Coronary artery (tissue), 2 donors: ENCODE results near the gene MRPS25.
A peak's percentile ranks its signal among the peaks of the same experiment; 100 is the strongest.

Experiments
- DNase-seq: peaks from one replicate; pipeline ENCODE4 v3.0.0-alpha.2; 2017; ENCODE audit warnings: low spot score
- H3K27ac ChIP-seq, 2 donors: fragments of 200-600 bp; sonication (generic); one replicate each; pipeline ENCODE4 v1.5.1; 2016 to 2019
- H3K4me3 ChIP-seq: fragments of 200-600 bp; sonication (generic); 2 replicates; pipeline ENCODE4 v1.5.1; 2016; ENCODE audit warnings: mild to moderate bottlenecking, moderate library complexity
- TF ChIP-seq, protein P1 (sequence below): fragments of 200-600 bp; sonication (generic); IDR thresholded peaks from one replicate; pipeline ENCODE4 v1.5.1; 2019; ENCODE audit warnings: antibody characterized with exemption

Gene MRPS25

DNA sequence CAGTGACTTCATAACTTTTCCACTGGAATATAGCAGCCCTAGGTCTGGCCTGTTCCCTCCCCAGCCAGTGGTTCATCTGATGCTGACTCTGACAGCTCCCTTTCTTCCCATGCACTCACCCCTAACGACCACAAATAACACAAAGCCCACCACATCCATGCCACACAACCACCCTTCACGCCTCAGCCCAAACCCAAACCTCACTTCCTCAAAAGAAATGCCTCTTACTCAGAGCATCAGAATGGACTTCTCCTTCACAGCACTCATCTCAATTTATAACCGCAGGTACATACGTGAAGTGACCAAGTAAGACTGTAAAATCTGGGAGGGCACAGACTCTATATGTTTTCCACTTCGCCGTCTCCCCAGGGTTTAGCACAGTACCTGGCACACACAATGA lies 32.8 kb upstream of the MRPS25 start:
- TF ChIP-seq, protein P1, sequence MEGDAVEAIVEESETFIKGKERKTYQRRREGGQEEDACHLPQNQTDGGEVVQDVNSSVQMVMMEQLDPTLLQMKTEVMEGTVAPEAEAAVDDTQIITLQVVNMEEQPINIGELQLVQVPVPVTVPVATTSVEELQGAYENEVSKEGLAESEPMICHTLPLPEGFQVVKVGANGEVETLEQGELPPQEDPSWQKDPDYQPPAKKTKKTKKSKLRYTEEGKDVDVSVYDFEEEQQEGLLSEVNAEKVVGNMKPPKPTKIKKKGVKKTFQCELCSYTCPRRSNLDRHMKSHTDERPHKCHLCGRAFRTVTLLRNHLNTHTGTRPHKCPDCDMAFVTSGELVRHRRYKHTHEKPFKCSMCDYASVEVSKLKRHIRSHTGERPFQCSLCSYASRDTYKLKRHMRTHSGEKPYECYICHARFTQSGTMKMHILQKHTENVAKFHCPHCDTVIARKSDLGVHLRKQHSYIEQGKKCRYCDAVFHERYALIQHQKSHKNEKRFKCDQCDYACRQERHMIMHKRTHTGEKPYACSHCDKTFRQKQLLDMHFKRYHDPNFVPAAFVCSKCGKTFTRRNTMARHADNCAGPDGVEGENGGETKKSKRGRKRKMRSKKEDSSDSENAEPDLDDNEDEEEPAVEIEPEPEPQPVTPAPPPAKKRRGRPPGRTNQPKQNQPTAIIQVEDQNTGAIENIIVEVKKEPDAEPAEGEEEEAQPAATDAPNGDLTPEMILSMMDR = no peak
- peak overlapping the region; percentile 21 to 38 for H3K27ac ChIP-seq
- peak overlapping the region; percentile 98 for H3K4me3 ChIP-seq
- no peak for DNase-seq

DNA sequence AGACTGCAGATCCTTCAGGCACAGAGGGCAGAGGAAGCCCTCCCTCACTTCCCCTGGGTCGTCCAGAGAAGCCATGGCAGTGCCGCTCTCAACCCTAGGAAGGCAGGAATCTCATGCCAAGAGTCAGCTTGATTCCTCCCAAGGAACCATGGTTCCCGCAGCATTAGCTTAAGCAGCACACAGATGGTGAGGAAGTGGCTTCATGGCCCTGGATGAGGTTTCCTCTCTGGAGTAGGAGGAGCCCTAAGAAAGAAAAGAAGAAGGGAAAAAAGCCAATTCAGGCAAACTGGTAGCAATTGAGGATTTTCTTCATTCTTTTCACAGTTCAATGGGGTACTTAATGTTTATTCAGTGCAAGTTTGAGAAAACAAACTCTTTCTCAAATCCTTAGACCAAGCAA lies 30.9 kb upstream of the MRPS25 start:
- TF ChIP-seq, protein P1 = no peak
- DNase-seq = no peak
- peak overlapping the region; percentile 14 to 56 for H3K27ac ChIP-seq
- H3K4me3 ChIP-seq = no peak overlapping the region

DNA sequence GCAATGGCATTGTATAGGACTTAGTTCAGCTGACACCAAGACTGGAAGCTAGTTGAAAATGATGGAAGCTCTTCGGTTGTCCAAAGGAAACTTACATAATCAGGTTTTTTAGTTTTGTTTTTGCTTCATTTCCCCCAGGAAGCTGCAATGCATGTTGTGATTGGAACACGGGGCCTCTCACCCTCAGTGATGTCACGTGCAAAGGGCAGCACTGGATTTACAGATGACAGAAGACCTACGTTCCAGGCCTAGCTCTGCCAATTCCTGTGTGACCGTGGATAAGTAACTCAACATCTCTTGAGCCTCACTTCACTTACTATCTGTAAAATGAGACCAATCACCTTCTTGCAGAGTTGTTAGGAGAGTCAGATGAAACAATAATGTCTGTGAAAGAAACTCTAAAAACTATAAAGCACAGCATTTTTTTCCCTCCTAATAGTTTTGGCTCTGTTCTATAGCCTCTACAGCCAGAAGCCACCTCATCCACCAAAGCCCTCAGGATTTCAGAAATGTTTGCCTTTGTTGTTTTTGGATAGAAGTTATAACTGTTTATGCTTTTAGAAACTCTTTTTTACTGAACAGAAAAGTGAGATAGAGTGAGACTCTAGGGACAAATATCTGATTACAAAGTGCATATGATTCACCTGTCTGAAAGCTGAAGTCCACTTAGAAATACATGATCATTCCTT lies 29.2 kb upstream of the MRPS25 start:
- no peak for DNase-seq
- Histone ChIP-seq H3K4me3 (no peak overlapping the region), H3K27ac (peak overlapping the region; percentile 14 to 62)
- TF ChIP-seq, protein P1 = no peak

GRCh38 chr3:15092686-15093085 lies 27.6 kb upstream of the MRPS25 start:
- no peak for DNase-seq
- Histone ChIP-seq H3K4me3 (no peak overlapping the region), H3K27ac (peak overlapping the region; percentile 14 to 62)
- TF ChIP-seq, protein P1 = no peak

DNA sequence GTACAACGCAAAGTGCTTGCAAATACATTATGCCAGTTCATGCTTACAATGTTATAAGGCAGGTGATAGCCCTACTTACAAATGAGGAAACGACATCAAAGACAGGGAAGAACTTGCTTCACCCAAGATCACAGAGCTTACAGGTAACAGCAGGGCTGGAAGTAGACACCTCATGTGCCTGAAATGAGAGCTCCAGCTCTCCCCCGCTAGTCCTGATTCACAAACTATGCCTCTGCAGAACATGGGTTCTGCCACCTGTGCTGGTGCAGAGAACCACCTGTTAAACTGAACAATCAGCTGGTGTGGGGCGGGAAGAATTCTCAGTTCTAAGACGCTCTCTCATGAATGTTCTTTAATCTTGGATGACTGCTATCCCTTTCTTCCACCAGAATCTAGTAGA lies 26.5 kb upstream of the MRPS25 start:
- H3K27ac ChIP-seq = no peak overlapping the region
- TF ChIP-seq, protein P1 = no peak
- DNase-seq = no peak

DNA sequence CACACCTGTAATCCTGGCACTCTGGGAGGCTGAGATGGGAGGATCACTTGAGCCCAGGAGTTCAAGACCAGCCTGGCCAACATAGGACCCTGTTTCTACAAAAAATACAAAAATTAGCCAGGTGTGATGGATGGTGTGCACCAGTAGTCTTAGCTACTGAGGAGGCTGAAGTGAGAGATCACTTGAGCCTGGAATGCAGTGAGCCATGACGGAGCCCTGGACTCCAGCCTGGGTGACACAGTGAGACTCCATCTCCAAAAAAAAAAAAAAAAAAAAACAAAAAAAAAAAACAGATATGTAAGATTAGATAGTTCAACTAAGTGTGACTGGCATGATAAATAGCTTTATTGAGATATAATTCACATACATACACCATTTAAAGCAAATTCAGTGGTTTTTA lies 24.1 kb upstream of the MRPS25 start:
- TF ChIP-seq, protein P1 = no peak

More for the DNA sequence above, 26.5 kb upstream of the MRPS25 start:
- H3K4me3 ChIP-seq = no peak overlapping the region

GRCh38 chr3:15086699-15087098 lies 21.6 kb upstream of the MRPS25 start:
- no peak for DNase-seq
- Histone ChIP-seq H3K27ac (no peak overlapping the region), H3K4me3 (no peak overlapping the region)
- TF ChIP-seq, protein P1 = no peak

More for the DNA sequence above, 24.1 kb upstream of the MRPS25 start:
- no peak overlapping the region for H3K27ac ChIP-seq
- no peak overlapping the region for H3K4me3 ChIP-seq
- DNase-seq = no peak
